ENCODE measurements around the gene IGSF9B.

DNA sequence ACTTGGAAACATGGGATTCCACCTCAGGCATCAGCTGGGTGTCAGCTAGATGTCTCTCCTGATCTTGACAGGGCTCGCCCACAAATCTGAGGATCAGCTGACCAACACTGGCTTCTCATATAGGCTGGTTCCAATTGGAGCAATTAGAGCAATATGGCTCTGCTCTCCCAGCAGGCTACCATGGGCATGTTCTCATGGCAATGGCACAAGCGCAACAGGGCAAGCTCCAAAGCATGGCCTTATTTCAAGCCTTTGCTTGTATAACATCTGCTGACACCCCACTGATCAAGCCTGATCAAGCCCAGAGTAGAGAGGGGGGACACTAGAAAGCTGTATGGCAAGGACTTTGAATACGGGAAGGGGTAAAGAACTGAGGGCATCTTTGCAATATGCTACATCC lies 70.7 kb downstream of the IGSF9B start:
- TF ChIP-seq, protein P1, sequence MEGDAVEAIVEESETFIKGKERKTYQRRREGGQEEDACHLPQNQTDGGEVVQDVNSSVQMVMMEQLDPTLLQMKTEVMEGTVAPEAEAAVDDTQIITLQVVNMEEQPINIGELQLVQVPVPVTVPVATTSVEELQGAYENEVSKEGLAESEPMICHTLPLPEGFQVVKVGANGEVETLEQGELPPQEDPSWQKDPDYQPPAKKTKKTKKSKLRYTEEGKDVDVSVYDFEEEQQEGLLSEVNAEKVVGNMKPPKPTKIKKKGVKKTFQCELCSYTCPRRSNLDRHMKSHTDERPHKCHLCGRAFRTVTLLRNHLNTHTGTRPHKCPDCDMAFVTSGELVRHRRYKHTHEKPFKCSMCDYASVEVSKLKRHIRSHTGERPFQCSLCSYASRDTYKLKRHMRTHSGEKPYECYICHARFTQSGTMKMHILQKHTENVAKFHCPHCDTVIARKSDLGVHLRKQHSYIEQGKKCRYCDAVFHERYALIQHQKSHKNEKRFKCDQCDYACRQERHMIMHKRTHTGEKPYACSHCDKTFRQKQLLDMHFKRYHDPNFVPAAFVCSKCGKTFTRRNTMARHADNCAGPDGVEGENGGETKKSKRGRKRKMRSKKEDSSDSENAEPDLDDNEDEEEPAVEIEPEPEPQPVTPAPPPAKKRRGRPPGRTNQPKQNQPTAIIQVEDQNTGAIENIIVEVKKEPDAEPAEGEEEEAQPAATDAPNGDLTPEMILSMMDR (conservative IDR thresholded peaks at IDR 0.05 in 1 of 2, IDR thresholded peaks at IDR 0.05 in 1 of 2; ENCODE audit: extremely low read depth in 1 of 2, insufficient read depth in 1 of 2, low read depth in 1 of 2, low read length in 2 of 2), result no peak
- no peak for TF ChIP-seq EZH2 (IDR thresholded peaks at IDR 0.05; ENCODE audit: borderline replicate concordance, low read length)

Measured in mammary epithelial cell (primary cell).